K562 (cell line): ENCODE data around the gene MYO16. TPM values are rescaled to one million over a fixed set of nuclear protein-coding genes. Genes with fewer than 3 reads are reported as not detected.

Experiments
- ATAC-seq: fragments of 200-7000 bp; cut with Tn5 transposase; 3 replicates; pipeline ENCODE4 v1.9.1; 2020; ENCODE audit warnings: moderate library complexity
- BruUV-seq: library from RNA; stranded (reverse); fragments of 400-500 nt; replicated peaks from 2 replicates; lab custom pipeline; 2021; lab: Mats Ljungman, UMichigan
- CTCF ChIA-PET: fragments of 300-600 bp; formaldehyde crosslinking; extraction: SDS; loops from one replicate; lab custom pipeline; 2021; ENCODE audit warnings: low intra/inter-chr PET ratio; lab: Yijun Ruan, JAX
- POLR2A ChIA-PET: fragments of 300-600, 350-650 bp; sonication (Branson Sonifier 250); formaldehyde crosslinking; extraction: SDS; loops from one replicate; lab custom pipeline; 2021; ENCODE audit warnings: antibody characterized with exemption, inconsistent platforms; lab: Yijun Ruan, JAX
- DNase-seq, 4 experiments: peaks; one replicate each; pipeline versions ENCODE4 v3.0.0 to v3.0.0-alpha.2; 2011 to 2018; ENCODE audit warnings: low spot score in 3 of 4, mixed read lengths in 3 of 4; ENCODE audit errors: extremely low read depth in 1 of 4
- FAIRE-seq: peaks from 2 replicates; lab custom pipeline; 2011; peaks lifted over from hg19 to GRCh38; lab: Jason Lieb, UNC
- H2AFZ ChIP-seq: 2 replicates; pipeline ENCODE4 v1.6.0; 2011; ENCODE audit warnings: low read depth, low read length, control low read depth, inconsistent platforms
- H3K27ac ChIP-seq: fragments of 200-600 bp; 3 replicates; pipeline ENCODE4 v1.8.0; 2011; ENCODE audit warnings: low read depth, mild to moderate bottlenecking, control low read depth, inconsistent platforms, low read length, moderate library complexity, mixed read lengths; ENCODE audit errors: extremely low read depth
- H3K27me3 ChIP-seq, 2 experiments: fragments of 300-600 bp in 1 of 2; 2 replicates in 1 of 2; 3 replicates in 1 of 2; pipeline versions ENCODE4 v1.6.0 to v1.8.0; 2011; ENCODE audit warnings: inconsistent platforms in 2 of 2, low read length in 2 of 2, mild to moderate bottlenecking in 1 of 2, mixed read lengths in 1 of 2, moderate library complexity in 1 of 2; ENCODE audit not compliant: control insufficient read depth in 2 of 2, insufficient read depth in 2 of 2
- H3K36me3 ChIP-seq: fragments of 300-600 bp; 3 replicates; pipeline ENCODE4 v1.8.0; 2011; ENCODE audit warnings: mild to moderate bottlenecking, low read length, inconsistent platforms; ENCODE audit not compliant: control insufficient read depth, insufficient read depth
- H3K4me1 ChIP-seq, 2 experiments: fragments of 200-600 bp in 1 of 2; replicated peaks in 1 of 2; 2 replicates in 1 of 2; 3 replicates in 1 of 2; pipeline versions ENCODE4 v1.5.1 to v1.8.0; 2011; ENCODE audit warnings: inconsistent platforms in 2 of 2, low read length in 2 of 2, mild to moderate bottlenecking in 1 of 2, mixed read lengths in 1 of 2, moderate library complexity in 1 of 2; ENCODE audit not compliant: control insufficient read depth in 2 of 2, insufficient read depth in 2 of 2
- H3K4me2 ChIP-seq: 2 replicates; pipeline ENCODE4 v1.6.1; 2011; ENCODE audit warnings: low read length, control low read depth, inconsistent platforms, mixed read lengths; ENCODE audit not compliant: insufficient read depth
- H3K4me3 ChIP-seq: fragments of 200-600 bp; sonication (generic), shearing (Covaris generic); 2 replicates; pipeline ENCODE4 v1.5.1; 2016; ENCODE audit warnings: control low read depth, inconsistent platforms
- H3K79me2 ChIP-seq: fragments of 200-600 bp; 3 replicates; pipeline ENCODE4 v1.8.0; 2011; ENCODE audit warnings: low read length, inconsistent platforms; ENCODE audit not compliant: control insufficient read depth, insufficient read depth
- H3K9ac ChIP-seq, 2 experiments: 2 replicates each; pipeline versions ENCODE4 v1.6.0 to v1.6.1; 2011; ENCODE audit warnings: low read depth in 2 of 2, low read length in 2 of 2, control low read depth in 1 of 2, inconsistent platforms in 1 of 2, mild to moderate bottlenecking in 1 of 2, mixed read lengths in 1 of 2; ENCODE audit not compliant: insufficient read depth in 1 of 2
- H3K9me1 ChIP-seq: one replicate; pipeline ENCODE4 v1.6.0; 2011; ENCODE audit warnings: inconsistent platforms, mild to moderate bottlenecking, low read length, moderate library complexity; ENCODE audit not compliant: control insufficient read depth, insufficient read depth
- H3K9me3 ChIP-seq: replicated peaks from 2 replicates; pipeline ENCODE4 v1.5.1; 2011; ENCODE audit warnings: low read depth, low read length, inconsistent platforms; ENCODE audit not compliant: control insufficient read depth, insufficient read depth
- H4K20me1 ChIP-seq: replicated peaks from 2 replicates; pipeline ENCODE4 v1.6.1; 2011; ENCODE audit warnings: low read length, inconsistent platforms, mixed read lengths; ENCODE audit not compliant: control insufficient read depth, insufficient read depth
- CHCHD3 ChIP-seq: fragments of 250-450 bp; sonication (Bioruptor Pico); IDR thresholded peaks from 2 replicates; pipeline ENCODE4 v2.1.2; 2022; ENCODE audit warnings: mild to moderate bottlenecking
- EGR1 ChIP-seq: fragments of 450-650 bp; conservative IDR thresholded peaks from 2 replicates; pipeline ENCODE4 v1.6.1; 2017; ENCODE audit warnings: mild to moderate bottlenecking
- HNRNPUL1 ChIP-seq: fragments of 200-400 bp; formaldehyde crosslinking; IDR thresholded peaks from 2 replicates; pipeline ENCODE4 v1.6.1; 2017; ENCODE audit warnings: low read length
- JUNB ChIP-seq: fragments of 450-650 bp; formaldehyde crosslinking; conservative IDR thresholded peaks from 2 replicates; pipeline ENCODE4 v1.4.0; 2020; ENCODE audit warnings: mild to moderate bottlenecking
- KHSRP ChIP-seq: fragments of 450-650 bp; IDR thresholded peaks from 2 replicates; pipeline ENCODE4 v1.6.1; 2017
- OTX1 ChIP-seq: fragments of 450-650 bp; formaldehyde crosslinking; IDR thresholded peaks from 2 replicates; pipeline ENCODE4 v1.4.0; 2022; ENCODE audit warnings: mild to moderate bottlenecking
- PCBP1 ChIP-seq: fragments of 200-400 bp; formaldehyde crosslinking; IDR thresholded peaks from 2 replicates; pipeline ENCODE4 v1.6.1; 2018; ENCODE audit warnings: mild to moderate bottlenecking, low read depth, low read length; ENCODE audit not compliant: poor library complexity, severe bottlenecking
- RCOR1 ChIP-seq, 2 experiments: IDR thresholded peaks; 2 replicates each; pipeline ENCODE4 v1.6.1; 2012; ENCODE audit warnings: low read depth in 2 of 2, low read length in 2 of 2, borderline replicate concordance in 1 of 2, improper control_type of control experiment in 1 of 2
- RUNX1 ChIP-seq: sonication (generic); IDR thresholded peaks from 2 replicates; pipeline ENCODE4 v1.6.1; 2016; ENCODE audit warnings: antibody characterized with exemption, low read depth
- SAFB2 ChIP-seq: fragments of 200-400 bp; formaldehyde crosslinking; IDR thresholded peaks from 2 replicates; pipeline ENCODE4 v1.6.1; 2018; ENCODE audit warnings: borderline replicate concordance, low read length, low read depth, moderate library complexity; ENCODE audit not compliant: severe bottlenecking
- SMC3 ChIP-seq: conservative IDR thresholded peaks from 2 replicates; pipeline ENCODE4 v1.6.1; 2011; ENCODE audit warnings: low read depth, low read length, improper control_type of control experiment; ENCODE audit not compliant: insufficient read depth
- TSC22D4 ChIP-seq: fragments of 450-650 bp; IDR thresholded peaks from 2 replicates; pipeline ENCODE4 v1.6.1; 2016; ENCODE audit warnings: missing genetic modification characterization, missing biosample characterization, control low read depth
- ZNF561 ChIP-seq: fragments of 450-650 bp; formaldehyde crosslinking; conservative IDR thresholded peaks from 2 replicates; pipeline ENCODE4 v1.4.0; 2020; ENCODE audit warnings: mild to moderate bottlenecking, moderate library complexity
- WGBS: fragments of 100-300 bp; shearing (Covaris generic); methylation state at CpG from one replicate; pipeline ENCODE4 v1.1.6; 2016; ENCODE audit warnings: low coverage, mixed read lengths; ENCODE audit not compliant: insufficient coverage; ENCODE audit errors: missing lambda C conversion rate; 5-methylcytosine and 5-hydroxymethylcytosine counted together
- in situ Hi-C: fragments of 300-500 bp; cut with MboI; formaldehyde crosslinking; loops from 4 replicates; pipeline ENCODE4 v1.15.0; 2018; ENCODE audit warnings: inconsistent platforms, mixed read lengths
- intact Hi-C: fragments of 100-400 bp; cut with micrococcal nuclease; formaldehyde crosslinking; loops from 2 replicates; pipeline ENCODE4 v1.14.2; 2022
- polyA plus RNA-seq, 8 experiments: library from polyadenylated mRNA; depleted of rRNA in 4 of 8; stranded (reverse) in 5 of 8; unstranded in 3 of 8; fragments of >200 nt; fragmentation: Nextera tagmentation in 2 of 8; fragmentation: Illumina TruSeq in 1 of 8; extraction: Ambion mirVana in 2 of 8; extraction: Trizol in 1 of 8; gene quantifications; 2 replicates each; pipeline versions ENCODE4 v1.2.1 to v1.2.3, GENCODE V29; 2011 to 2014; ENCODE audit warnings: inconsistent platforms in 1 of 8, missing spikeins in 1 of 8
- total RNA-seq, 7 experiments: library from RNA; depleted of rRNA in 6 of 7; stranded (reverse); fragments of >200 nt in 6 of 7; fragmentation: Illumina TruSeq in 2 of 7; extraction: Trizol in 2 of 7; gene quantifications; 2 replicates each; pipeline versions ENCODE4 v1.2.1 to v1.2.3, GENCODE V29; 2011 to 2021; ENCODE audit warnings: low replicate concordance in 1 of 7
- TF ChIP-seq, protein P1 (sequence below): fragments of 250-450 bp; sonication (Bioruptor Pico); IDR thresholded peaks from 2 replicates; pipeline ENCODE4 v1.8.0; 2021; ENCODE audit warnings: moderate library complexity, mild to moderate bottlenecking, inconsistent platforms
- TF ChIP-seq, protein P2 (sequence below): fragments of 250-450 bp; sonication (Bioruptor Pico); IDR thresholded peaks from 2 replicates; pipeline ENCODE4 v1.8.0; 2021; ENCODE audit warnings: borderline replicate concordance, mild to moderate bottlenecking, moderate library complexity; ENCODE audit not compliant: poor library complexity, severe bottlenecking
- TF ChIP-seq, protein P3 (sequence below): fragments of 450-650 bp; IDR thresholded peaks from 2 replicates; pipeline ENCODE4 v1.7.0; 2016; ENCODE audit warnings: borderline replicate concordance
- TF ChIP-seq, protein P4 (sequence below): fragments of 250-450 bp; sonication (Bioruptor Pico); IDR thresholded peaks from 2 replicates; pipeline ENCODE4 v1.5.0; 2020; ENCODE audit warnings: mild to moderate bottlenecking

MYO16 gene
- total and polyA plus RNA-seq, 9 of the 15 experiments (the other 6 are each of a cell fraction or from before 2014, with no cell fraction given), result 4.3 to 45.7 (median 12.1) TPM

DNA sequence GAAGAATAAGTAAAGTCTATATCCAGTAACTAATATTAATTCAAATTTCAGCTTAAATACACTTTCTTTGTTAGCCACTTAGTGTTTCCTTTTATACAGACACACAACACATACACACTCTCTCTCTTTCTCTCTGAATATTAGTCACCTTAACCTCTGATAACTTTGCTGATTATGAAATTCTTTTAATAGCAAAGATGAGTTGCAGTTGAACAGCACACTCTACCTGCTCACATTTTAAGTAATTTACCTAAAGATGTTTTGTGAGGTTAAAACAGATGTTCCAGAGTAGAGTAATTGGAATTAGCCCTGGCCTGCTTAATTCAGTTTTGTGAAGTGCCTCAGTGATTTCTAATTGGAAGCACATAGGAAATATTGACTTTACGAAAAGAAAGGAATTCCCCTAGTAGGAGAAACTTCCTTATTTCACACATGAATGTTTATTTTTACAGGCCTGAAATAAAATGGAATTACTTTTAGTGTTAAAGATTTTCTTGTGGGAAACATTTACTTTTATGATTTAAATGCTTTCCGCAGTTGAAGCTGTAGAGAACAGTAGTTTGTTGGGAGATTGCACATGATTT, 184.3 kb downstream of the MYO16 start (continued):
- TF ChIP-seq SAFB2, result no peak
- no peak for TF ChIP-seq SMC3

DNA sequence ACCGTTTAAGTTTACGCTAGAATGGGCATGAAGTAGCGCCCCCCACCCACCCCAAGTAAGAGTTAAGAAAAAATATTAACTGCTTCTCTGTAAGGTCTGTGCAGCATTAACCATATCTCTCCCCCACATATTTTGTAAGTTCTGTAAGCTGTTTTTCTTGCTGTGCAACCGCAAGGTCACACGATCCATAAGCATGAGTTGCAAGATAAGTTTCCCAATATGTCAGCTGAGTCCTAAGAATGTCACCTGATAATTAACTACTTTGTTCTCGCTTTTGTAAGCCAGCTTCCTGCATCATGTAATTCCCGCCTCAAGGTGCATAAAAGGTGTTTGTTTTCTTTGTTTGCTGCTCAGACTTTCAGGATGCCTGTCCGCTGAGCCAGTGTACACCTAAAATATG, 187.0 kb downstream of the MYO16 start:
- H2AFZ ChIP-seq, result peak overlapping the region; percentile 73; the same call in 1 of the 2 replicates
- peak overlapping the region; percentile 73 for H3K27ac ChIP-seq
- H3K27me3 ChIP-seq, result no peaks in the 10 kb centered on the region
- H3K9ac ChIP-seq, result no peak overlapping the region
- no TSS peak for BruUV-seq
- H3K9me1 ChIP-seq, result no peaks in the 10 kb centered on the region
- DNase-seq, result peak; percentile 12 to 75 (median 24)
- intact Hi-C loops (no loop called here), in situ Hi-C loops (no loop called here)
- no peaks in the 10 kb centered on the region for H3K79me2 ChIP-seq
- no peak overlapping the region for H3K4me3 ChIP-seq
- H4K20me1 ChIP-seq, result no peaks in the 10 kb centered on the region
- peak; percentile 93 for ATAC-seq
- ChIA-PET POLR2A (no interaction called here), CTCF (no interaction called here)
- peak; percentile 84 for FAIRE-seq
- H3K4me2 ChIP-seq, result no peak overlapping the region; the same call in 1 of the 2 replicates
- WGBS, result 15% methylated on average over 8 of the region's 8 CpGs
- peaks cover 31% of the 10 kb centered on the region; the same call in 2 of the 3 replicates for H3K36me3 ChIP-seq
- peaks cover 4% of the 10 kb centered on the region; the same call in 1 of the 2 replicates for H3K9me3 ChIP-seq
- peaks cover 0 to 3% of the 10 kb centered on the region in 2 experiments; a peak in 1 of 5 replicates for H3K4me1 ChIP-seq
- TF ChIP-seq RCOR1 (IDR thresholded peaks at IDR 0.05; ENCODE audit: borderline replicate concordance in 1 of 2, low read depth in 2 of 2, low read length in 2 of 2) (no peak), EGR1 (no peak), JUNB (CRISPR knock-in tag) (no peak), ZNF561 (CRISPR knock-in tag) (no peak), HNRNPUL1 (no peak), KHSRP (no peak), OTX1 (CRISPR knock-in tag) (no peak), PCBP1 (no peak), TSC22D4 (tag) (no peak), CHCHD3 (CRISPR knock-in tag) (no peak), RUNX1 (no peak)
- TF ChIP-seq, protein P1, sequence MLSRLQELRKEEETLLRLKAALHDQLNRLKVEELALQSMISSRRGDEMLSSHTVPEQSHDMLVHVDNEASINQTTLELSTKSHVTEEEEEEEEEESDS (CRISPR knock-in tag), result no peak
- TF ChIP-seq, protein P2, sequence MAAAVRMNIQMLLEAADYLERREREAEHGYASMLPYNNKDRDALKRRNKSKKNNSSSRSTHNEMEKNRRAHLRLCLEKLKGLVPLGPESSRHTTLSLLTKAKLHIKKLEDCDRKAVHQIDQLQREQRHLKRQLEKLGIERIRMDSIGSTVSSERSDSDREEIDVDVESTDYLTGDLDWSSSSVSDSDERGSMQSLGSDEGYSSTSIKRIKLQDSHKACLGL (CRISPR knock-in tag), result no peak
- TF ChIP-seq, protein P3, sequence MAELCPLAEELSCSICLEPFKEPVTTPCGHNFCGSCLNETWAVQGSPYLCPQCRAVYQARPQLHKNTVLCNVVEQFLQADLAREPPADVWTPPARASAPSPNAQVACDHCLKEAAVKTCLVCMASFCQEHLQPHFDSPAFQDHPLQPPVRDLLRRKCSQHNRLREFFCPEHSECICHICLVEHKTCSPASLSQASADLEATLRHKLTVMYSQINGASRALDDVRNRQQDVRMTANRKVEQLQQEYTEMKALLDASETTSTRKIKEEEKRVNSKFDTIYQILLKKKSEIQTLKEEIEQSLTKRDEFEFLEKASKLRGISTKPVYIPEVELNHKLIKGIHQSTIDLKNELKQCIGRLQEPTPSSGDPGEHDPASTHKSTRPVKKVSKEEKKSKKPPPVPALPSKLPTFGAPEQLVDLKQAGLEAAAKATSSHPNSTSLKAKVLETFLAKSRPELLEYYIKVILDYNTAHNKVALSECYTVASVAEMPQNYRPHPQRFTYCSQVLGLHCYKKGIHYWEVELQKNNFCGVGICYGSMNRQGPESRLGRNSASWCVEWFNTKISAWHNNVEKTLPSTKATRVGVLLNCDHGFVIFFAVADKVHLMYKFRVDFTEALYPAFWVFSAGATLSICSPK, result no peak
- TF ChIP-seq, protein P4, sequence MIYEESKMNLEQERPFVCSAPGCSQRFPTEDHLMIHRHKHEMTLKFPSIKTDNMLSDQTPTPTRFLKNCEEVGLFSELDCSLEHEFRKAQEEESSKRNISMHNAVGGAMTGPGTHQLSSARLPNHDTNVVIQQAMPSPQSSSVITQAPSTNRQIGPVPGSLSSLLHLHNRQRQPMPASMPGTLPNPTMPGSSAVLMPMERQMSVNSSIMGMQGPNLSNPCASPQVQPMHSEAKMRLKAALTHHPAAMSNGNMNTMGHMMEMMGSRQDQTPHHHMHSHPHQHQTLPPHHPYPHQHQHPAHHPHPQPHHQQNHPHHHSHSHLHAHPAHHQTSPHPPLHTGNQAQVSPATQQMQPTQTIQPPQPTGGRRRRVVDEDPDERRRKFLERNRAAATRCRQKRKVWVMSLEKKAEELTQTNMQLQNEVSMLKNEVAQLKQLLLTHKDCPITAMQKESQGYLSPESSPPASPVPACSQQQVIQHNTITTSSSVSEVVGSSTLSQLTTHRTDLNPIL, result no peak
